GM21526 (cell line): ENCODE data around the gene NKTR.
A peak's percentile ranks its signal among the peaks of the same experiment; 100 is the strongest.
"Not testable (repeated sequence)": the region's sequence is repeated elsewhere in the genome, so short reads cannot be mapped to it uniquely, and the experiment has no call there.

Experiments
- ATAC-seq: cut with Tn5 transposase; IDR thresholded peaks from one replicate; pipeline ENCODE4 v1.9.1; 2021; ENCODE audit warnings: moderate library complexity; ENCODE audit not compliant: unreplicated experiment, low FRiP score

The NKTR gene

GRCh38 chr3:42600111-42600957, at the start of gene NKTR:
Gene NKTR (plus strand): TSS chr3:42600686. CDS start chr3:42601007, 321 bp downstream.
- ATAC-seq = peak; percentile 87

- ATAC-seq = no peak
Measured at GRCh38 chr3:42552830-42553229, 47.7 kb upstream of the NKTR start.

- ATAC-seq = no peak
Measured at GRCh38 chr3:42556089-42556632, 44.3 kb upstream of the NKTR start.

DNA sequence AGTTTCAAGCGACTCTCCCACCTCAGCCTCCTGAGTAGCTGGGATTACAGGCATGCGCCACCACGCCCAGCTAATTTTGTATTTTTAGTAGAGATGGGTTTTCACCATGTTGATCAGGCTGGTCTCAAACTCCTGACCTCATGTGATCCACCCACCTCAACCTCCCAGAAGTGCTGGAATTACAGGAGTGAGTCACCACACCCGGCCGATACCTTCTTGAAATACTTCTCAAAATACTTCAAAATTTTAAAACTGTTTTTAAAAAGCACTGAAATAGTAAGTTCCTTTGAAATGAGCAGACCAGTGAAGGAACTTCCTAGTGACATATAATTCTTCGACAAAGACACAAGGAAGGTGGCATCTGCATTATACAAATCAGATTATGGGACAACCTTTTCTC, 43.7 kb upstream of the NKTR start:
- not testable (repeated sequence) for ATAC-seq

DNA sequence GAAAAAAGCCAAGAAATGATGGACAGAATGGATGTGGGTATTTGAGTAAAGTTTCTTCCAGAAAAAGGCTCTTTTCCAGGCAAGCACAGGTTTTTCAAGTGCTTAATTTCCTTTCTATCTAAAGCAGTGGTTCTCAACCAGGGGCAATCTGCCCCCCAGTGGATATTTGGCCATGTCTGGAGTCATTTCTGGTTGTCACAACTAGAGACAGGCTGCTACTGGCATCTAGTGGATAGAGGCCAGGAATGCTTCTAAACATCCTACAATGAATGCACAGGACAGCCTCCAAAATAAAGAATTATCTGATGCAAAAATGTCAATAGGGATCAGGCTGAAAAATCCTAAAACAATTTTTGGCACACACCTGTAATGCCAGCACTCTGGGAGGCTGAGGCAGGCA, 42.6 kb upstream of the NKTR start:
- ATAC-seq = no peak

DNA sequence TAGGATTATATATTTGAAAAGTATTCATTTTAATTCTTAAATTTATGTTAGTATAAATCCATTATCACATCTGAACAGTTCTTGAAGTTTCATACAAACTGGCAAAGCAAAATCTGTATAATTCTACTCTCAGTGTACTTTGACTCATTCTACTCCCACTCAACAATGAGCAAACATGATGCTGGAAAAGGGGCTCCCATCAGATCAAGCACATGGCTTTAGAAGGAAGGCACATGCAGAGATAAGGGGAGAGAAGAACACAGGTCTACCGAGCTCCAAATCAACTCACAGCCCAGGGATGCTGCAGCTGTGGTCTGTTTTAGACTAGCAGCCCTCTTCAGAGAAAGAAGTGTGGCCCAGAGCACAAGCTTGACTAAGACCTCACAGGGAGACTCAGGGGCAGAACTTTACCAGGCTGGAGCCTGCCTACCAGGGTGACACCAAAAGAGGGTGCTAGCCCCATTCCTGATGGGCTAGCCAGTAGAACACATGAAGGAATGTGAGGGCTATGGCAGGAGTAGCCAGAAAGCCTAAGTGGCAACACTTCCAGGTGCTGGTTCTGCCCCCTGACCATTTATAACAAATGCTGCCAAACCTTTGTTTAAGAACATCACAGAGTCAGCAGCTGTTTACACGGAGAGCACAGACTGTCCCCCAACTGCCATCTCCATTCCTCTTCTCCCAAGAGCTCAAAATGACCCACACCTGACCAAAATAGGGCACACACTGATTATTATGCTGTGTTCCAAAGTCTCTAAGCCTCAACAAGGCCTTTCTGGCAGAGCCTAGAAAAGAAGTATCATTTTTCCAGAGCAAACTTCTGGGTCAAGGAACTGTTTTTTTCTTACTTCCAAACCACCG, 38.2 kb upstream of the NKTR start:
- no peak for ATAC-seq

GRCh38 chr3:42569593-42570142, 30.8 kb upstream of the NKTR start:
- ATAC-seq = no peak

DNA sequence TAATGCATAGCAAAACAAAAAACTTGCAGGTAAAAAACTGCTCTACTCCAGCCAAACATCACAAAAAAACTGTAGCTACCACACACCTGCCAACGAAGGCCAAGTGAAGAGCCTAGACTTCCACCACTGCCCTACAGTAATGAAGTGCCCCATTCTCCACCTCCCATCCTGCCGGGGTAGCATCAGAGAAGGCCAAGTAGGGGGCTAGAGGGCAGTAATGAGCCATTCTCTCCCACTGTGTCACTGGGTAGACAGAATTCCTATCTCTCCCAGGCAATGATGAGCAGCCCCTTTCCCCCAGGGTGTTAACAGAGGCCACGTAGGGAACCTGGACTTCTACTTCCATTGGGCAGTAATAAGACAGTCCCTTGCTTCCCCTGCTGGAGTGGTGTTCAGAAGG, 28.2 kb upstream of the NKTR start:
- ATAC-seq = no peak

DNA sequence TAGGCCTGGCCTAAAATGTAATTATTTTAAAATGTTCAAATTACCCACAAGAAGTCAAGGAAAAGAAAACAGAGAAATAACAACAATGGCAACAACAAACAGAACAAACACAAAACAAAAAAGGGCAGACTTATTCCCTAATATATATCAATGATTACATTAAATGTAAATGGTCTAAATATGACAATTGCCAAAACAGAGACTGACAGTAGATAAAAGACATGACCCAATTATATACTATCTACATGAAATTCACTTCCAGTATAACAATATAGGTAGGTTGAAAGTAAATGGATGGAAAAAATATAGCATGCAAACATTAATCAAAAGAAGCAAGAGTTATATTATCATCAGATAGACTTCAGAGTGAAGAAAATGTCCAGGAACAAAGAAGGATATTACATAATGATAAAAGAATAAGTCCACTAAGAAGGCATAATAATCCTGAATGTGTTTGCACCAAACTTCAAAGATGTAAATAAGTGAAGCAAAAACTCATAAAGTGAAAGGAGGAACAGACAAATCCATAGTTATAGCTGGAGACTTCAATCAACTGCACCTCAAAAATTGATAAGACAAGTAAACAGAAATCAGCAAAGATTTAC, 25.2 kb upstream of the NKTR start:
- no peak for ATAC-seq

- ATAC-seq = no peak
Measured at GRCh38 chr3:42578054-42578453, 22.4 kb upstream of the NKTR start.

DNA sequence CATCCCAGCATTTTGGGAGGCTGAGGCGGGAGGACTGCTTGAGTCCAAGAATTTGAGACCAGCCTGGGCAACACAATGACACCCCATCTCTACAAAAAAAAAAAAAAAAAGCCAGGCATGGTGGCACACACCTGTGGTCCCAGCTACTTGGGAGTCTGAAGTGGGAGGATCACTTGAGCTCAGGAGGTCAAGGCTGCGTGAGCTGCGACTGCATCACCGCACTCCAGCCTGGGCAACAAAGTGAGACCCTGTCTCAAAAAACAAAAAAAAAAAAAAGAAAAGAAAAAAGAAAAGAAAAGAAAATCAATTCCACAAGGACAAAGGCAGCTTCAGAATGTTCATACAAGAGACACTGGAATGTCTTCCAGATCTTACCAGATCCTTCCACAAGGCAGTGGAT, 21.1 kb upstream of the NKTR start:
- not testable (repeated sequence) for ATAC-seq

DNA sequence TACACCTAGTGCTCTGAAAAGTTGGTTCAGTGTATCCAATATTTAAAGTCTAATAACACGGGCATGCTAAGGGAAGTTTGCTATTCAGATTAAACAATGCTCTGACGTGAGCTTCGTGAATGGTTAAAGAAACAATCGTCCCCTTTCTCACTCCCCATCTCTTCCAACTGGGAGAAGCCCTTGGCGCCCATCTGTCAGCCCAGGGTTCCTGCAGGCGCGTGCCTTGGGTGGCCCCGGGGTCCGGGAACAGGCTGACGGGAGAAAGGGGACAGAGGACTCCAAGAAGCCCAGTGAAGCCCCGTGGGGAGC, 19.1 kb upstream of the NKTR start:
- no peak for ATAC-seq

- ATAC-seq = peak; percentile 80
Measured at GRCh38 chr3:42581709-42582473, 18.6 kb upstream of the NKTR start, which contains the start of gene SEC22C. Gene SEC22C (minus strand): TSS chr3:42581967. CDS start chr3:42569046, 12,921 bp downstream.

- ATAC-seq = no peak
Measured at GRCh38 chr3:42582474-42583070, 17.9 kb upstream of the NKTR start.

DNA sequence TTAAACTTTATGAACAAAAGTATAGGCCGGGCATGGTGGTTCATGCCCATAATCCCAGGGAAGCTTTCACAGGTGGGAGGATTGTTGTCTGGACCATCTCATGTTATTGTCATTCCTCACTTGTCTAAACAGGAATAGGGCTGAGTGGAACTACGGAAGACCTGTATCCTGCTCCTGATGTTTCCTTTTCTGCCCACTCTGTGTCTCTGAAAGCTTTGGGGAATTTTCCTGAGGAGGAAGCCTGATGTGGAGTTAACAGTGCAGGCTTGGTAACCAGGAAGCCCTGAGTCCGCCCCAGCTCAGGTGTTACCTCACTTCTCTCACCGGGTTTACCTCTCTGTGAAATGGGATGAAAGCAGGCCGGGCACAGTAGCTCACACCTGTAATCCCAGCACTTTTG, 11.9 kb upstream of the NKTR start:
- no peak for ATAC-seq

- no peak for ATAC-seq
Measured at GRCh38 chr3:42589382-42590109, 10.9 kb upstream of the NKTR start.

GRCh38 chr3:42590989-42591756, 9.3 kb upstream of the NKTR start:
- no peak for ATAC-seq

DNA sequence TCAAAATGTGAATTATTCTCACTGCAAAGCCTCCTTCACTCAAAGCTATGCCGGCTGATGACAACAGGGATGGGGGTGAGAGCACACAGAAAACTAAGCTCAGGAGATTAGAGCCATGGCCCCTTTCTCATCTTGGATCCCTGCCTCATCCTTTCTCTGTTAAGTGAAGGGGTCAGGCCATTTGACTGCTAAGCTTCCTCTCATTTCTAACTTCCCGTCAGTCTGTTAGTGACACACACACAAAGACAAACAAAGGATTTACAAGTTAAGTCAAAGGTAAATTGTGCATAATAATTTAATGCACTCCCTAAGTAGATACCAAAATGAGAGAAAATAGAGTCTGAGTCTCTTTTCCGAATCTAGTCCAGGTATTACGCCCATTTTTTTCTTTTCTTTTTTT, 8.7 kb upstream of the NKTR start:
- ATAC-seq = no peak
